HepG2 (cell line): ENCODE measurements around the gene SRP68.

Source experiments
- NR3C1 ChIP-seq: sonication (generic); formaldehyde crosslinking; IDR thresholded peaks from 2 replicates; pipeline ENCODE4 v1.4.0; 2020; ENCODE audit warnings: missing genetic modification reagents
- POLR2A ChIP-seq, 2 experiments: IDR thresholded peaks; 2 replicates each; pipeline ENCODE4 v1.6.1; 2011; ENCODE audit warnings: low read depth in 2 of 2, low read length in 2 of 2, mild to moderate bottlenecking in 1 of 2, moderate library complexity in 1 of 2; ENCODE audit not compliant: insufficient read depth in 1 of 2
- POLR2AphosphoS5 ChIP-seq: IDR thresholded peaks from 2 replicates; pipeline ENCODE4 v1.6.1; 2012; ENCODE audit warnings: low read depth, low read length
- PREB ChIP-seq: sonication (generic); formaldehyde crosslinking; IDR thresholded peaks from 2 replicates; pipeline ENCODE4 v1.4.0; 2020; ENCODE audit warnings: missing genetic modification reagents
- ZNF639 ChIP-seq: conservative IDR thresholded peaks from 2 replicates; pipeline ENCODE4 v1.6.1; 2018; ENCODE audit warnings: missing genetic modification reagents
- TF ChIP-seq, protein P1 (sequence below): sonication (generic); formaldehyde crosslinking; IDR thresholded peaks from 2 replicates; pipeline ENCODE4 v1.5.0; 2020; ENCODE audit warnings: mild to moderate bottlenecking, missing genetic modification reagents, moderate library complexity

DNA sequence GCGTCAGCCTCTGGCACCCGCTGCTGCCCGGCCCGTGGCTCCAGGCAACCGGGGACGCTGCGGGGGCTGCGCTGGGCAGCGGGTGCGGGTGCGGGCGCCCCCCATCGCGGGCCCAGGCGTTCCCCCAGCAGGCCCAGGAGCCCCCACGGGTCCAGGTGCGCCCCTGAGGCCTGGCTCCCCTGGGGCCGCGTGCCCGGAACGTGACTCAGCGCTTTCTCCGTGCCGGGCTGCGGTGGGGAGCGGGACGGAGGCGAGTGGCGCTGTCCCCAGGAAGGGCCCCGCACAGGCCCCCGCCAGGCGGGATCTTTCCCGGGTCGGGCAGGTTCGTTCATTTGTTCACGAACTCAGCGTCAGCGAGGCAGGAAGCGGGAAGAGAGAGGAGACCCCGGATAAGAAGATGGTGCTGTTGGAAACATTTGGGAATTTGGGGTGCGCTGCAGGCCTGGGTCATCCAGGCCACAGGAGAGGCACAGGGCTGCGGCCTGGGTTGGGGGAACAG is 49.7 kb upstream of the SRP68 start:
- no peak for TF ChIP-seq ZNF639 (CRISPR knock-in tag)
- TF ChIP-seq POLR2AphosphoS5, result no peak
- no peak for TF ChIP-seq PREB (CRISPR knock-in tag)
- TF ChIP-seq, protein P1, sequence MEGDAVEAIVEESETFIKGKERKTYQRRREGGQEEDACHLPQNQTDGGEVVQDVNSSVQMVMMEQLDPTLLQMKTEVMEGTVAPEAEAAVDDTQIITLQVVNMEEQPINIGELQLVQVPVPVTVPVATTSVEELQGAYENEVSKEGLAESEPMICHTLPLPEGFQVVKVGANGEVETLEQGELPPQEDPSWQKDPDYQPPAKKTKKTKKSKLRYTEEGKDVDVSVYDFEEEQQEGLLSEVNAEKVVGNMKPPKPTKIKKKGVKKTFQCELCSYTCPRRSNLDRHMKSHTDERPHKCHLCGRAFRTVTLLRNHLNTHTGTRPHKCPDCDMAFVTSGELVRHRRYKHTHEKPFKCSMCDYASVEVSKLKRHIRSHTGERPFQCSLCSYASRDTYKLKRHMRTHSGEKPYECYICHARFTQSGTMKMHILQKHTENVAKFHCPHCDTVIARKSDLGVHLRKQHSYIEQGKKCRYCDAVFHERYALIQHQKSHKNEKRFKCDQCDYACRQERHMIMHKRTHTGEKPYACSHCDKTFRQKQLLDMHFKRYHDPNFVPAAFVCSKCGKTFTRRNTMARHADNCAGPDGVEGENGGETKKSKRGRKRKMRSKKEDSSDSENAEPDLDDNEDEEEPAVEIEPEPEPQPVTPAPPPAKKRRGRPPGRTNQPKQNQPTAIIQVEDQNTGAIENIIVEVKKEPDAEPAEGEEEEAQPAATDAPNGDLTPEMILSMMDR, result no peak
- no peak for TF ChIP-seq POLR2A (IDR thresholded peaks at IDR 0.05; ENCODE audit: insufficient read depth in 1 of 2, low read depth in 2 of 2, low read length in 2 of 2)
- no peak for TF ChIP-seq NR3C1
